Upper lobe of left lung (tissue), 4 donors: Measurements from ENCODE around the gene TNXB.

ENCODE experiments used
- POLR2A ChIP-seq, 4 donors: fragments of 450-650 bp; IDR thresholded peaks; one replicate each; pipeline ENCODE4 v1.5.1; 2016 to 2017; ENCODE audit warnings: antibody characterized with exemption in 4 of 4, mild to moderate bottlenecking in 2 of 4
- POLR2AphosphoS5 ChIP-seq, 2 donors: sonication (generic); formaldehyde crosslinking; IDR thresholded peaks; one replicate each; pipeline ENCODE4 v1.5.1; 2017; ENCODE audit warnings: antibody characterized with exemption in 2 of 2
- TF ChIP-seq, protein P1 (sequence below), 6 experiments: fragments of 450-650 bp in 4 of 6; fragments of 200-600 bp in 2 of 6; sonication (generic) in 2 of 6; IDR thresholded peaks; one replicate each; pipeline ENCODE4 v1.5.1; 2016 to 2019; ENCODE audit warnings: antibody characterized with exemption in 6 of 6

DNA sequence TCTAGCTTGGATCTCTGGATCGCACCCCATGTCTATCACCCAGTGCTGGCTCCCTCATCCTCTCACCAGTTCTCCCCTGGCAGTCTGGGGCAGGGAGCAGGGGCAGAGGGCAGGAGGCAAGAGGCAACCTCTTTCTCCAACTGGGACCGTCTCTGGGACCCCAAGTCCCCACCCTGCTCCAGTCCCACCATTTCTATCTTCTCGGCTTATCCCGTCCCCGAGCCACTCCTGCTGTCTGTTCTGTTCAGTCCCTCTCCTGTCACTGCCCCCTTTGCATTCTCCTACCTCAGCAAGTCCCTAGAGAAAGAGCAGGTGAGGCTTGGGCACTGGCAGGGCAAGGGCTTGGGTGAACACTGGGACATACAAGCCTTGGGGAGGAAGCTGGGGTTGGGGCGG, 625 bp upstream of the TNXB start:
- TF ChIP-seq POLR2A (IDR thresholded peaks at IDR 0.05) (no peak), POLR2AphosphoS5 (IDR thresholded peaks at IDR 0.05) (no peak)
- TF ChIP-seq, protein P1, sequence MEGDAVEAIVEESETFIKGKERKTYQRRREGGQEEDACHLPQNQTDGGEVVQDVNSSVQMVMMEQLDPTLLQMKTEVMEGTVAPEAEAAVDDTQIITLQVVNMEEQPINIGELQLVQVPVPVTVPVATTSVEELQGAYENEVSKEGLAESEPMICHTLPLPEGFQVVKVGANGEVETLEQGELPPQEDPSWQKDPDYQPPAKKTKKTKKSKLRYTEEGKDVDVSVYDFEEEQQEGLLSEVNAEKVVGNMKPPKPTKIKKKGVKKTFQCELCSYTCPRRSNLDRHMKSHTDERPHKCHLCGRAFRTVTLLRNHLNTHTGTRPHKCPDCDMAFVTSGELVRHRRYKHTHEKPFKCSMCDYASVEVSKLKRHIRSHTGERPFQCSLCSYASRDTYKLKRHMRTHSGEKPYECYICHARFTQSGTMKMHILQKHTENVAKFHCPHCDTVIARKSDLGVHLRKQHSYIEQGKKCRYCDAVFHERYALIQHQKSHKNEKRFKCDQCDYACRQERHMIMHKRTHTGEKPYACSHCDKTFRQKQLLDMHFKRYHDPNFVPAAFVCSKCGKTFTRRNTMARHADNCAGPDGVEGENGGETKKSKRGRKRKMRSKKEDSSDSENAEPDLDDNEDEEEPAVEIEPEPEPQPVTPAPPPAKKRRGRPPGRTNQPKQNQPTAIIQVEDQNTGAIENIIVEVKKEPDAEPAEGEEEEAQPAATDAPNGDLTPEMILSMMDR (IDR thresholded peaks at IDR 0.05) = no peak
